Measurements from ENCODE around the gene ISOC1.

GRCh38 chr5:129133553-129133952 lies 39.0 kb downstream of the ISOC1 start:
- TF ChIP-seq HDAC6 (IDR thresholded peaks at IDR 0.05; ENCODE audit: low read depth, low read length) (no peak), ZBTB10 (CRISPR knock-in tag; IDR thresholded peaks at IDR 0.05; ENCODE audit: borderline replicate concordance) (no peak), BRD4 (CRISPR knock-in tag; IDR thresholded peaks at IDR 0.05) (no peak), ZNF232 (CRISPR knock-in tag; IDR thresholded peaks at IDR 0.05; ENCODE audit: borderline replicate concordance) (no peak), MYC (CRISPR knock-in tag; IDR thresholded peaks at IDR 0.05; ENCODE audit: borderline replicate concordance) (no peak), REST (IDR thresholded peaks at IDR 0.05; ENCODE audit: borderline replicate concordance in 1 of 2, low read depth in 1 of 2, low read length in 2 of 2) (no peak), BCLAF1 (IDR thresholded peaks at IDR 0.05) (no peak), KDM5A (IDR thresholded peaks at IDR 0.05; ENCODE audit: borderline replicate concordance, low read length) (no peak), POLR2A (IDR thresholded peaks at IDR 0.05; ENCODE audit: insufficient read depth in 1 of 2, low read depth in 2 of 2, low read length in 2 of 2) (no peak), MYPOP (CRISPR knock-in tag; IDR thresholded peaks at IDR 0.05) (no peak), ZNF660 (CRISPR knock-in tag; IDR thresholded peaks at IDR 0.05; ENCODE audit: borderline replicate concordance, low read depth) (no peak), EP300 (IDR thresholded peaks at IDR 0.05; ENCODE audit: low read depth in 2 of 2, low read length in 2 of 2) (no peak), EP300 (CRISPR knock-in tag; IDR thresholded peaks at IDR 0.05; ENCODE audit: borderline replicate concordance) (no peak), YY1 (IDR thresholded peaks at IDR 0.05; ENCODE audit: insufficient read depth, insufficient replicate concordance, low read depth, low read length) (no peak)
